HG02870 (cell line): ENCODE results near the gene PAPLN.

Source experiments
- ATAC-seq: cut with Tn5 transposase; IDR thresholded peaks from one replicate; pipeline ENCODE4 v1.9.1; 2021; ENCODE audit warnings: mild to moderate bottlenecking, moderate library complexity; ENCODE audit not compliant: unreplicated experiment

PAPLN gene

GRCh38 chr14:73243748-73244147, 6.4 kb downstream of the PAPLN start:
- no peak for ATAC-seq

GRCh38 chr14:73244541-73245290, 7.4 kb downstream of the PAPLN start:
- ATAC-seq = no peak

GRCh38 chr14:73245480-73246325, 8.4 kb downstream of the PAPLN start:
- ATAC-seq = peak; percentile 49

GRCh38 chr14:73246387-73247150, 9.3 kb downstream of the PAPLN start:
- ATAC-seq = no peak

- ATAC-seq = peak; percentile 37
These were observed 11.0 kb downstream of the PAPLN start for GRCh38 chr14:73248108-73248868.

GRCh38 chr14:73249108-73249507, 11.8 kb downstream of the PAPLN start:
- no peak for ATAC-seq

- ATAC-seq = no peak
These were observed 12.4 kb downstream of the PAPLN start for GRCh38 chr14:73249564-73250316.

GRCh38 chr14:73250317-73250713, 13.0 kb downstream of the PAPLN start:
- no peak for ATAC-seq

- ATAC-seq = no peak
These were observed 13.6 kb downstream of the PAPLN start for GRCh38 chr14:73250781-73251500.

GRCh38 chr14:73251516-73252215, 14.4 kb downstream of the PAPLN start:
- no peak for ATAC-seq

GRCh38 chr14:73252491-73253322, 15.4 kb downstream of the PAPLN start:
- no peak for ATAC-seq

- ATAC-seq = no peak
These were observed 16.0 kb downstream of the PAPLN start for GRCh38 chr14:73253323-73253610.

GRCh38 chr14:73253721-73254120, 16.4 kb downstream of the PAPLN start:
- ATAC-seq = no peak

GRCh38 chr14:73254247-73255004, 17.1 kb downstream of the PAPLN start:
- ATAC-seq = no peak

- no peak for ATAC-seq
These were observed 17.7 kb downstream of the PAPLN start for GRCh38 chr14:73255005-73255400.

- ATAC-seq = no peak
These were observed 18.5 kb downstream of the PAPLN start for GRCh38 chr14:73255693-73256225.

GRCh38 chr14:73258076-73258475, 20.8 kb downstream of the PAPLN start:
- no peak for ATAC-seq
